Measurements from ENCODE around the gene OPRL1.

OPRL1 gene

DNA sequence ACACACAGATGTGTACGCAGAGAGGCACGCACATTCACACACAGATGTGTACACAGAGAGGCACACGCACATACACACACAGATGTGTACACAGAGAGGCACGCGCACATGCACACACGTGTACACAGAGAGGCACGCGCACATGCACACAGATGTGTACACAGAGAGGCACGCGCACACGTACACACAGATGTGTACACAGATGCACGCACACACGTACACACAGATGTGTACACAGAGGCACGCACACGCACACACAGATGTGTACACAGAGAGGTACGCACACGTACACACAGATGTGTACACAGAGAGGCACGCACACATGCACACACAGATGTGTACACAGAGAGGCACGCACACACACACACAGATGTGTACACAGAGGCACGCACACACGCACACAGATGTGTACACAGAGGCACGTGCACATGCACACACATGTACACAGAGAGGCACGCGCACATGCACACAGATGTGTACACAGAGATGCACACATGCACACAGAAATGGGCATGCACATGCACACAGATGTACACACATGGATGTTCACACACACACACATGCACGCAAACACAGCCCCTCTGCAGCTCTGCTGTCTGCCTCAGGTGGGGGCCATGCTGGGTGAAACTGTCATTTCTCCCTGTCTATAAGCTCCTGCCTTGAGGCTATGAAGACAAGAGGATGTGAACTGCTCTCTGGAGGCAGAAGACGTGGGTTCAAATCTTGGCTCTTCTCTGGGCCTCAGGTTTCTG lies 70.1 kb downstream of the OPRL1 start:
- H3K36me3 Mint-ChIP-seq: peaks cover 3% of the 10 kb centered on the region
- no peak overlapping the region for H3K27ac Mint-ChIP-seq
- no peak overlapping the region for H3K4me3 Mint-ChIP-seq

More for the DNA sequence above, 70.1 kb downstream of the OPRL1 start:
- ATAC-seq (ENCODE audit: low read depth) (no peak), DNase-seq (ENCODE audit: low spot score in 2 of 2) (no peak)
- peaks cover 6% of the 10 kb centered on the region for H3K4me1 Mint-ChIP-seq
- H3K9me3 Mint-ChIP-seq: peaks cover 3% of the 10 kb centered on the region
- peaks cover 5% of the 10 kb centered on the region for H3K27me3 Mint-ChIP-seq

Data from memory B cell (primary cell).